IPS-NIHi7 (cell line): ENCODE data around the gene PAGE3.

Source experiments
- DNase-seq: peaks from one replicate; pipeline ENCODE4 v3.0.0; 2012; ENCODE audit warnings: mixed read lengths; ENCODE audit errors: extremely low spot score

The PAGE3 gene

GRCh38 chrX:55264816-55265215 is at the start of gene PAGE3:
TSS of gene PAGE3 (minus strand) at chrX:55264916. CDS start at chrX:55263903, 1,013 bp downstream.
- no peak for DNase-seq

GRCh38 chrX:55312655-55313054 is 47.9 kb upstream of the PAGE3 start:
- no peak for DNase-seq

DNA sequence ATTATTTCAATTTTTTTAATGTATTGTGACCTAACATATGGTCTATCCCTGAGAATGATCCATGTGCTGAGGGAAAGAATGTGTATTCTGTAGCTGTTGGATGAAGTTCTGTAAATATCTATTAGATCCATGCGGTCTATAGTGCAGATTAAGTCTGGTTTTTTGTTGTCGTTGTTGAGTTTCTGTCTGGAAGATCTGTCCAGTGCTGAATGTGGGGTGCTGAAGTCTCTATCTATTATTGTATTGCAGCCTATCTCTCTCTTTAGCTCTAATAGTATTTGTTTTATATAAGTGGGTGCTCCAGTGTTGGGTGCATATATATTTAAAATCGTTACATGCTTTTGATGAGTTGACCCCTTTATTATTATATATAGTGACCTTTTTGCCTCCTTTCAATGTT is 26.2 kb upstream of the PAGE3 start:
- no peak for DNase-seq

GRCh38 chrX:55279832-55280231 is 15.1 kb upstream of the PAGE3 start:
- DNase-seq: no peak

- DNase-seq: no peak
These were observed 3.9 kb downstream of the PAGE3 start for GRCh38 chrX:55260806-55261205.

GRCh38 chrX:55253528-55253927 is 11.2 kb downstream of the PAGE3 start:
- no peak for DNase-seq

DNA sequence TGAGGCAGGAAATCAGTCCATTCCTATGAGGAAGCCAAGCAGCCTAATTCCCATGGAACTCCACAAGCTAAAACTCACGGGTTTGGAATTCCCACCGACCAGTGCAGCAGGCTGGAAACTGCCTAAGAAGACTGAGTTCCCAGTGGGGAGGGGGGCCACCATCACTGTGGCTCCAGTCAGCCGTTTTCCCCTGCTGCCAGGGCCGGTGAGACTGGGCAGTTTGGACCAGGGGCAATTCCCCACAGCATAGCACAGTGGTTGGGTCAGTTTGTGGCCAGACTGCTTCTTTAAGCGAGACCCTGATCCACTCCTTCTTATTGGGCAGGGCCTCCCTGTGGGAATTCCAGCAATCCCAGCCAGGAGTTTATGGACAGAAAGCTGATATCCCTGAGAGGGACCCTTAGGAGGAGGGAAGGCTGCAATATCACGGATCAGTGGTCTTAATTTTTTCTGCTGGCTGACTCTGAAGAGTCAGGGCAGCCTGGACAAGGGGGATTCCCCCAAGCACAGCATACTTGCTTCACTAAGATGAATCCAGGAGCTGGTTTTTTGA is 23.9 kb downstream of the PAGE3 start:
- DNase-seq: no peak

DNA sequence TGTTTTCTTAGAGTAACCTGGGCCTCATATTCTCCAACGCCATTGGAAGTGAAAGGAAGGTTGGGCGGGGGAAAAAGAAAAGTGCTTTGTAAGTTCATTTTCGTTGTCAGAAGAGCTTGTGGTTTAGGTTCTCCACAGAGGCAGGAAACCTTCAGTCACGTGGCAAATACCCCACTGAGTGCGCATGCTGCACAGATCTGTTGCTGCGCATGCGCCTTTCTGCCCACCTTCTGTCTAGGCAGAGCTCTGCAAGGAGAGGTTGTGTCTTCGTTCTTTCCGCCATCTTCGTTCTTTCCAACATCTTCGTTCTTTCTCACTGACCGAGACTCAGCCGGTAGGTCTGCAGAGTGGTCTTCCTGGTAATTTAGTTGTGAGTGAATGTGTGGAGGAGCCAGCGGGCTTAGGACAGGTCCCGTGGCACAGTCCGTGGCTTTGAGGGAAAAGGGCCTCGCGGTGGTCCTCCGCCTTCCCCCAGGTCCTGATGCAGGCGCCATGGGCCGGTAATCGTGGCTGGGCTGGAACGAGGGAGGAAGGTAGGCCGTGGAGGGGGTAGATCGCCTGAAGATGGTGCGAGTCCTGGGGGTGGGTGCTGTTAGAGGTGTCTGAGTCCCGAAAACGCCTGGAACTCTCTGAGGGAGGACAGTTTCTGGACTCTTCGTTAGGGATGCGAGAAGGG is 44.5 kb downstream of the PAGE3 start, which contains the start of gene PAGE5:
Gene PAGE5 (plus strand): TSS at position 228 of the 676 bp plus-strand sequence. CDS start 1,037 bp downstream, outside the sequence.
- no peak for DNase-seq

DNA sequence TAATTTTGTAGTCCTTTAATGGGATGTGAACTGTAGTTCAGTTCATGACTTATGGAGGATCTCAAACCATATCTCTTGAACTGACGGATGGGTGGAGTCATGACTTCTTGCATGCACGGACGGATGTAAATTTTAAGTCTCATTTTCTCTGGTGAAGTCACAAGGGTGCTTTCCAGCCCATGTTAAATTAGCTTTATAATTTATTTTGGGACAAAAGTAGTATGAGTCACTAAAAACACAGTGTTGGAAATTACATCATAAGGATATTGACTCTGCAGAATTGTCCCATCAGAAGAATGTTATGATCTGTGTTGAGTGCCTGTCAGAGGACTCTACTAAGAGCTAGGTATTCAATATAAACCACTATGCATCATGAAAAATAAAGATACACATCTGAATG is 51.3 kb downstream of the PAGE3 start:
- no peak for DNase-seq

DNA sequence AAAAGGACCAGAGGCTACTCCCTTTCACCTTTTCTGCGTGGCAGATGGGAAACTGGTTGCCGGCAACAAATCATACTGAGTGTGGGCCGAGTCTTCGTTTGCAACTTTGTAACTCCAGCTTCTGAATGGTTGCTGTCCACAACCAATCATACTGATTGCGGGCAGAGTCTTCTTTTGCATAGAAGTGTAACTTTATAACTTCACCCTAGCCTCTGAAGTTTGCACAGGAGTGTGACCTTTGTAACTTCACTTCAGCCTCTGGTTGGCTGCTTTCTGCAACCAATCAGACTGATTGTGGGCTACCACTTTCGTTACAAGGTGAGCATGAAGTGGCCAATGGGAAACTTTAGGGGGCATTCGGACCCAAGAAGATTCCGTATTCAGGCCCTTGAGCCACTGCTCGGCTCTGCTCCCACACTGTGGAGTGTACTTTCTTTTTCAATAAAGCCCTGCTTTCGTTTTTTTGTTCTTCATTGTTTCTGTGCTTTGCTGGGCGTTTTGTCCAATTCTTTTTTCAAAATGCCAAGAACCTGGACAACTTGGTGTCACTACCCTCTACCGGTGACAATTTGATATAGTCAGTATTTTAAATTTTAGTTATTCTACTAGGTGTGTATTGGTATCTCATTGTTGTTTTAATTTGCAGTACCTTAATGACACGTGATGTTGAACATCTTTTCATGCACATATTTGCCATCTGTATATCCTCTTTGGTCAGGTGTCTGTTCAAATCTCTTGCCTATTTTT is 53.6 kb downstream of the PAGE3 start:
- no peak for DNase-seq
